Natural killer cell (primary cell): ENCODE measurements around the gene FABP6. TPM values are rescaled to one million over a fixed set of nuclear protein-coding genes. Genes with fewer than 3 reads are reported as not detected.
A peak's percentile ranks its signal among the peaks of the same experiment; 100 is the strongest.

Experiments used
- ATAC-seq, 3 donors: fragments of 150-1000 bp in 2 of 3; fragments of 200-7000 bp in 1 of 3; cut with Tn5 transposase; 1 replicate in 1 of 3; 2 replicates in 2 of 3; pipeline ENCODE4 v1.10.0; 2021; ENCODE audit warnings: mild to moderate bottlenecking in 2 of 3, moderate library complexity in 2 of 3
- DNase-seq, 2 donors: peaks; one replicate each; pipeline versions ENCODE4 v3.0.0 to v3.0.0-alpha.2; 2013 to 2021; ENCODE audit warnings: mixed read lengths in 1 of 2
- H3K27ac ChIP-seq: one replicate; pipeline ENCODE4 v1.5.1; 2013; ENCODE audit warnings: mild to moderate bottlenecking, low read length
- H3K27me3 ChIP-seq: one replicate; pipeline ENCODE4 v1.6.1; 2013; ENCODE audit warnings: low read length; ENCODE audit not compliant: control insufficient read depth, insufficient read depth
- H3K36me3 ChIP-seq: one replicate; pipeline ENCODE4 v1.6.1; 2013; ENCODE audit warnings: low read length; ENCODE audit not compliant: control insufficient read depth, insufficient read depth
- H3K4me1 ChIP-seq: one replicate; pipeline ENCODE4 v1.6.1; 2013; ENCODE audit warnings: low read length; ENCODE audit not compliant: control insufficient read depth, insufficient read depth
- H3K4me3 ChIP-seq: one replicate; pipeline ENCODE4 v1.5.1; 2013; ENCODE audit warnings: low read length
- H3K9me3 ChIP-seq: one replicate; pipeline ENCODE4 v1.6.1; 2013; ENCODE audit warnings: low read length; ENCODE audit not compliant: control insufficient read depth, insufficient read depth
- H3K27ac Mint-ChIP-seq, 2 donors: one replicate each; pipeline ENCODE4 v1.8.0; 2022; ENCODE audit warnings: mild to moderate bottlenecking in 2 of 2, mixed read lengths in 2 of 2, moderate library complexity in 1 of 2
- H3K27me3 Mint-ChIP-seq, 2 donors: one replicate each; pipeline ENCODE4 v1.8.0; 2022; ENCODE audit warnings: low read depth in 2 of 2, mixed read lengths in 2 of 2
- H3K36me3 Mint-ChIP-seq: one replicate; pipeline ENCODE4 v1.8.0; 2022; ENCODE audit warnings: mixed read lengths
- H3K4me1 Mint-ChIP-seq, 2 donors: one replicate each; pipeline ENCODE4 v1.8.0; 2022; ENCODE audit warnings: mixed read lengths in 2 of 2
- H3K4me3 Mint-ChIP-seq: one replicate; pipeline ENCODE4 v1.8.0; 2022; ENCODE audit warnings: mild to moderate bottlenecking, moderate library complexity, mixed read lengths
- H3K9me3 Mint-ChIP-seq, 2 donors: one replicate each; pipeline ENCODE4 v1.8.0; 2022; ENCODE audit warnings: mixed read lengths in 2 of 2
- WGBS: methylation state at CpG from one replicate; pipeline ENCODE4 v1.1.7; 2013; ENCODE audit warnings: missing lambda C conversion rate; ENCODE audit not compliant: insufficient coverage; 5-methylcytosine and 5-hydroxymethylcytosine counted together
- intact Hi-C: fragments of 100-400 bp; cut with micrococcal nuclease; formaldehyde crosslinking; loops from one replicate; pipeline ENCODE4 v1.14.2; 2022
- total RNA-seq, 4 donors: library from RNA; stranded (reverse); fragments of 120-200 nt in 1 of 4; gene quantifications; one replicate each; pipeline versions ENCODE4 v1.2.3 to v1.2.4, GENCODE V29; 2013 to 2022
- TF ChIP-seq, protein P1 (sequence below): fragments of 200-600 bp; IDR thresholded peaks from one replicate; pipeline ENCODE4 v1.8.0; 2022; ENCODE audit warnings: antibody characterized with exemption

FABP6 gene
- total RNA-seq, 3 donors from 2014 or later (not counting 1 experiment from before 2014, with no cell fraction given), result not detected

DNA sequence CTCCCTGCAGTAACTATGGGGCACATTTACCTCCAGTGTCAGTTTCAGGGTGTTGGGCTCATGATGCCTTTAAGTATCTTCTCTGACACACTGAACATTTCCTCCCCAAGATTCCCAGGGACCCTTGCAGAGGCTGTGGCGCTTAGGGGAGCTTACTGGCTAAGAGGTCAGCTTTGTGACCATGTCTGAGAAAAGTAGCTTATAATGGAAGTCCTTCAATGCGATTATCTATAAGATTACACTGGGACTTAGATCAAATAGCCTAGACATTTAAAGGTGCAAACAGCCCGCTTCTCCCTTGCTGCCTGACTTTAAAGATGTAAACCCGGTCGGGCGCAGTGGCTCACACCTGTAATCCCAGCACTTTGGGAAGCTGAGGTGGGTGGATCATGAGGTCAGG lies 25.4 kb downstream of the FABP6 start:
- DNase-seq (no peak), ATAC-seq (no peak)
- H3K4me1 ChIP-seq, result no peaks in the 10 kb centered on the region
- Mint-ChIP-seq H3K4me1 (no peaks in the 10 kb centered on the region), H3K4me3 (no peak overlapping the region), H3K36me3 (peaks cover 9% of the 10 kb centered on the region), H3K9me3 (no peaks in the 10 kb centered on the region), H3K27ac (no peak overlapping the region), H3K27me3 (no peaks in the 10 kb centered on the region)
- TF ChIP-seq, protein P1, sequence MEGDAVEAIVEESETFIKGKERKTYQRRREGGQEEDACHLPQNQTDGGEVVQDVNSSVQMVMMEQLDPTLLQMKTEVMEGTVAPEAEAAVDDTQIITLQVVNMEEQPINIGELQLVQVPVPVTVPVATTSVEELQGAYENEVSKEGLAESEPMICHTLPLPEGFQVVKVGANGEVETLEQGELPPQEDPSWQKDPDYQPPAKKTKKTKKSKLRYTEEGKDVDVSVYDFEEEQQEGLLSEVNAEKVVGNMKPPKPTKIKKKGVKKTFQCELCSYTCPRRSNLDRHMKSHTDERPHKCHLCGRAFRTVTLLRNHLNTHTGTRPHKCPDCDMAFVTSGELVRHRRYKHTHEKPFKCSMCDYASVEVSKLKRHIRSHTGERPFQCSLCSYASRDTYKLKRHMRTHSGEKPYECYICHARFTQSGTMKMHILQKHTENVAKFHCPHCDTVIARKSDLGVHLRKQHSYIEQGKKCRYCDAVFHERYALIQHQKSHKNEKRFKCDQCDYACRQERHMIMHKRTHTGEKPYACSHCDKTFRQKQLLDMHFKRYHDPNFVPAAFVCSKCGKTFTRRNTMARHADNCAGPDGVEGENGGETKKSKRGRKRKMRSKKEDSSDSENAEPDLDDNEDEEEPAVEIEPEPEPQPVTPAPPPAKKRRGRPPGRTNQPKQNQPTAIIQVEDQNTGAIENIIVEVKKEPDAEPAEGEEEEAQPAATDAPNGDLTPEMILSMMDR, result no peak
- no peaks in the 10 kb centered on the region for H3K27me3 ChIP-seq
- H3K4me3 ChIP-seq, result no peak overlapping the region
- peaks cover 33% of the 10 kb centered on the region for H3K36me3 ChIP-seq
- intact Hi-C loops, result no loop called here
- H3K9me3 ChIP-seq, result no peaks in the 10 kb centered on the region
- H3K27ac ChIP-seq, result no peak overlapping the region
- 91% methylated on average over 6 of the region's 6 CpGs for WGBS

DNA sequence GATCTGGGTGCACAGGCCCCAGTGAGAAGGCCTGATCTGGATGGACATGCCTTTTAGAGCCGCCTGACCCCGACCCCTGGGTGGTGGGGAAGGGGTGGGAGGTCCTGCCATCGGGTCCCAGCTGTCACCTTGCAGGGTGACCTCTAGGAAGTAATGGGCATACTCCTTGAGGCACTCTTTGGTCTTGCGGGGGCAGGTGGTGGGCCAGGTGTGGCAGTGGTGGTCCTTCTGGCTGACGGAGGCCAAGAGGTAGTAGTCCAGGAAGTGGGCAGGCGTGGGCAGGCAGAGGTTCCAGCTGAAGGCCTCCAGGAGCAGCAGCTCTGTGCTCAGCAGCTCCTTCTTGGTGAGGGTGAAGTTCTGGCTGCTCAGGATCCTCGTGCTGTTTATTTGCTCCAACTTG lies 30.0 kb downstream of the FABP6 start:
- DNase-seq (no peak), ATAC-seq (no peak)
- Mint-ChIP-seq H3K27ac (peak overlapping the region in 1 of 2 donors; percentile 31), H3K4me1 (peaks cover 29% of the 10 kb centered on the region in 2 donors), H3K4me3 (no peak overlapping the region), H3K9me3 (no peaks in the 10 kb centered on the region), H3K36me3 (no peaks in the 10 kb centered on the region), H3K27me3 (no peaks in the 10 kb centered on the region)
- Histone ChIP-seq H3K4me1 (peaks cover 25% of the 10 kb centered on the region), H3K9me3 (no peaks in the 10 kb centered on the region), H3K27ac (no peak overlapping the region), H3K36me3 (peaks cover 9% of the 10 kb centered on the region), H3K27me3 (no peaks in the 10 kb centered on the region), H3K4me3 (no peak overlapping the region)
- 58% methylated on average over 7 of the region's 7 CpGs for WGBS
- intact Hi-C loops, result no loop called here
- TF ChIP-seq, protein P1, result no peak

DNA sequence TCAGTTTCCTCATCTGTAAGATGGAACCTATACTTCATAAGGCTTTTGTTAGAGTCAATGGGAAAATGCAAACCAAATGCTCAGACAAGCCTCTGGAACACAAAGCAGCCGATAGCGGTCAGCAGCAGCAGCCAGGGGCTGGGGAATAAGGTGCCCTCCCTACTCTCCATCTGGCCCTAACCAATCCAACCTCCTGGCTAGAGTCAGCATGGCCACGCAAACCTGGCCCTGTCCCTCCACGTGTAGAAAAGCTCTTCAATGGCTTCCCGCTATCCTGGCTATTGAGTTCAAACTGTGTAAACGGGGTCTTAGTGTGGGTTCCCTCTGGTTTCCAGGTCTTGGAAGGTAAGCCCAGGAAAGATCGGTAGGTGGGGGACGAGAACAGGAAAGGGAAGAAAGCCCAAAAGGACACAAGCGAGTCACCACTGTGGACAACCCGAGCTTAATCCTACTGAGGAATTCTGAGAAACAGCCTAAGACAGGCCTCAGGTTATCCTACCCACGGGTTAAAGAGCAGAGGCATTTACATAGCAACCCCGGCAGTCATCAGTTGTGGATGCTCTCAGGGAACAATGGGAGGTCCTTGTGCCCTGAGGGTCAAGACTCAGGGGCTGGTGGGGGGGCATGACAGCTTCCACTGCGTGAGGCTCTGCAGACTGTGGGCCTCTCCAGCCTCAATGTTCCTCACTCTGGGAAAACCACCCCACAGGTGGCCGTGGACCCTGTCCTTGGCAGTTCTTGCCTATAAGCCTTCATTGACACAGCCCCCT lies 30.9 kb downstream of the FABP6 start:
- H3K4me3 Mint-ChIP-seq, result no peak overlapping the region
- ATAC-seq (no peak), DNase-seq (no peak)
- peak overlapping the region in 1 of 2 donors; percentile 63 for H3K27ac Mint-ChIP-seq
- Histone ChIP-seq H3K36me3 (peaks cover 4% of the 10 kb centered on the region), H3K27ac (no peak overlapping the region), H3K27me3 (no peaks in the 10 kb centered on the region), H3K9me3 (no peaks in the 10 kb centered on the region), H3K4me3 (no peak overlapping the region), H3K4me1 (peaks cover 25% of the 10 kb centered on the region)
- no peaks in the 10 kb centered on the region for H3K9me3 Mint-ChIP-seq
- no peaks in the 10 kb centered on the region for H3K27me3 Mint-ChIP-seq
- no peaks in the 10 kb centered on the region for H3K36me3 Mint-ChIP-seq
- 89% methylated on average over 14 of the region's 14 CpGs for whole genome bisulfite sequencing
- intact Hi-C loops, result no loop called here
- TF ChIP-seq, protein P1, result no peak
- H3K4me1 Mint-ChIP-seq, result peaks cover 29% of the 10 kb centered on the region in 2 donors
